Stimulated activated CD4-positive, alpha-beta T cell treated with anti-CD3 and anti-CD28 coated beads, Interleukin-2, amount 100 ng/mL, for 48 hours (primary cell): ENCODE measurements around the gene SLC35F3.
"Not testable (repeated sequence)": the region's sequence is repeated elsewhere in the genome, so short reads cannot be mapped to it uniquely, and the experiment has no call there.

ENCODE experiments used
- DNase-seq, 2 donors: peaks; one replicate each; pipeline ENCODE4 v3.0.0-alpha.2; 2020

The SLC35F3 gene

DNA sequence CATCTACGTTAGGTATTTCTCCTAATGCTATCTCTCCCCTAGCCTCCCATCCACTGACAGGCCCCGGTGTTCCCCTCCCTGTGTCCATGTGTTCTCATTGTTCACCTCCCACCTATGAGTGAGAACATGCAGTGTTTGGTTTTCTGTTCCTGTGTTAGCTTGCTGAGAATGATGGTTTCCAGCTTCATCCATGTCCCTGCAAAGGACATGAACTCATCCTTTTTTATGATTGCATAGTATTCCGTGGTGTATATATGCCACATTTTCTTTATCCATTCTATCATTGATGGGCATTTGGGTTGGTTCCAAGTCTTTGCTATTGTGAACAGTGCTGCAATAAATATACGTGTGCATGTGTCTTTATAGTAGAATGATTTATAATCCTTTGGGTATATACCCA lies 247.9 kb downstream of the SLC35F3 start:
- DNase-seq: not testable (repeated sequence)

- DNase-seq: no peak
These were observed 250.1 kb downstream of the SLC35F3 start for GRCh38 chr1:234154320-234155251.

DNA sequence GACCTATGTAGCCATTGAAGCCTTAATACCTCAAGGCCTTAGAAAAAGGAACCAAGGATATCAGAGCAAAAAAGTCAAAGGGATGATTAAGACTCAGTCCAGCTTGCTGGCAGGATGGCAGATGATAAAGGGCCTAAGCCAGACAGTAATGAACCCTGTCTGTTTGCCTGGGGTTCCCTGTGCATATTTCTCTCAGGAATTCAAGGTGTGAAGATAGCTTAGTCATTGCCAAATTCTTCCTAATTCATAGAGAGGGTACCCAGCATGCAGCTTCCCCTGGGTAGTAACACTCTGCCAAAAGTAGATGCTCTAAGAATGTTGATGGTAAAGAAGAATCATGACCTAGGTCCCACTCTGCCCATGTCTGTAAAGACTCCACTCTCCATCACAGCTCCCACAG lies 258.2 kb downstream of the SLC35F3 start:
- no peak for DNase-seq

GRCh38 chr1:234163267-234163919 lies 258.9 kb downstream of the SLC35F3 start:
- no peak for DNase-seq

- DNase-seq: no peak
These were observed 259.7 kb downstream of the SLC35F3 start for GRCh38 chr1:234164098-234164709.

DNA sequence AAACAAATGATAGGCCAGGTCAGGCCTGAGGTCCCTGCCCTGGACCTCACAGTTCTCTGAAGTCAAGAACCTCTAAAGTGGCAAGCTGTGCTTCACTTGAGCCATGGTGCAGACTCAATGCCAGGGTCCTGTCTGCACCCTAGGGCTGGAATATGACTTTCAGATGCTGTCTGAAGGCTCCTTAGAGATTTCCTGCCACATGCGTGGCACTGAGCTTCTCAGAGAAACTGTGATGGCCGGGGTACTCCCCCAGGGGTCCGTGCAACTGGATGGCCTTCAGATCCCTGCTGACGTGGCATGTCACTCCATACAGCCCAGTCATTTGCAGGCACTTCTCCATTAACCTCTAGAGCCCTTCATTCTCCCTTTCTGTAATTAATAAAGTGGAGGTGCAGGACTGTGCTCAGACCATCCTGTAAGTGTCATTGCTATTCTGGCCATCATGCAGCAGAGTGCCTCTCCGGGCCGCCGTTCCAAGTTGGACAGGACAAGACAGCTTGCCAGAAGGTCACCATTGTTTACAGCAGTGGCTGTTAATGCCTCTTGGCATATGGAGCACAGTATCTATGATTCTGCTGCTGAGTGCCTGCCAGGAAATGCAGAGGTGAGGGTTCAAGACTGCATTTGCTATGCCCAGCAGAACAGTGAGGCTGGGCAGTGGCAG lies 263.7 kb downstream of the SLC35F3 start:
- DNase-seq: no peak

DNA sequence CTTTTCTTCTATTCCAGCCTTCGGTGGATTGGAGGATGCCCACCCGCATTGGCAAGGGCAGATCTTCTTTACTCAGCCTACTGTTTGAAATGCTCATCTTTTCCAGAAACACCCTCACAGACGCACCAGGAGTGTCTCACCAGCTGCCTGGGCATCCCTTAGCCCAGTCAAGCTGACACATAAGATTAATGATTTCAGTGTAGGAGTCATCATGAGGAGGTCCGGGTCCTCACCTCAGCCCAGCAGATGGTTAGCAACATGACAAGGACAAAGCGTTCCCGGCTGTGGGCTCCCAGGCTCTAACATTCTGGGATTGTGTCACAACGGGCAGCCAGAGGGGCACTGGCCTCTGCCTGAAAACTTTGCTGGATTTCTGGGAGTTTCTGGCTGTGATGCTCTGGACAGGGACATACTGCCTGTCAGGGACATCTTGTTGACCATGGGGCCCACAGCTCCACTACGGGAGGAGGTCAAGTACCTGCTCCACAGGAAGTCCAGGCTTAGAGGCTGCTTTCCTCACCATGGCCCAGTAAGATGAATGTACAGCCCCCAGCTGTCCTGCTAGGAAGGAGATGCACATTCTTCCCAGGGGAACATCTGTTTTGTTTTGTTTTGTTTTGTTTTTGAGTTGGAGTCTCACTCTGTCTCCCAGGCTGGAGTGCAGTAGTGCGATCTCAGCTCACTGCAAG lies 264.8 kb downstream of the SLC35F3 start:
- no peak for DNase-seq

GRCh38 chr1:234170067-234170466 lies 265.6 kb downstream of the SLC35F3 start:
- no peak for DNase-seq

- DNase-seq: no peak
These were observed 266.1 kb downstream of the SLC35F3 start for GRCh38 chr1:234170622-234171021.

- DNase-seq: no peak
These were observed 269.5 kb downstream of the SLC35F3 start for GRCh38 chr1:234173968-234174367.

- DNase-seq: no peak
These were observed 270.9 kb downstream of the SLC35F3 start for GRCh38 chr1:234175363-234175762.

- no peak for DNase-seq
These were observed 271.5 kb downstream of the SLC35F3 start for GRCh38 chr1:234176000-234176399.

DNA sequence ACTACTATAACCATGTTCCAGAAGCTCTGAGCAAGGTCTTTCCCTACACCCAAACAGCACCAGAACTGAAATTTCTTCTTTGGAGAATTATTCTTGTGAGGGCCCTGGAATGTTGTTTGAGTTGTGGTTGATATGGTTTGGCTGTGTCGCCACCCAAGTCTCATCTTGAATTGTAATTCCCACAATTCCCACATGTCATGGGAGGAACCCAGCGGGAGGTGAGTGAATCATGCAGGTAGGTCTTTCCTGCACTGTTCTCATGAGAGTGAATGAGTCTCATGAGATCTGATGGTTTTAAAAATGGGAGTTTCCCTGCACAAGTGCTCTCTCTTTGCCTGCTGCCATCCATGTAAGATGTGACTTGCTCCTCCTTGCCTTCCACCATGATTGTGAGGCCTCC lies 272.4 kb downstream of the SLC35F3 start:
- not testable (repeated sequence) for DNase-seq

GRCh38 chr1:234185438-234185837 lies 281.0 kb downstream of the SLC35F3 start:
- no peak for DNase-seq

DNA sequence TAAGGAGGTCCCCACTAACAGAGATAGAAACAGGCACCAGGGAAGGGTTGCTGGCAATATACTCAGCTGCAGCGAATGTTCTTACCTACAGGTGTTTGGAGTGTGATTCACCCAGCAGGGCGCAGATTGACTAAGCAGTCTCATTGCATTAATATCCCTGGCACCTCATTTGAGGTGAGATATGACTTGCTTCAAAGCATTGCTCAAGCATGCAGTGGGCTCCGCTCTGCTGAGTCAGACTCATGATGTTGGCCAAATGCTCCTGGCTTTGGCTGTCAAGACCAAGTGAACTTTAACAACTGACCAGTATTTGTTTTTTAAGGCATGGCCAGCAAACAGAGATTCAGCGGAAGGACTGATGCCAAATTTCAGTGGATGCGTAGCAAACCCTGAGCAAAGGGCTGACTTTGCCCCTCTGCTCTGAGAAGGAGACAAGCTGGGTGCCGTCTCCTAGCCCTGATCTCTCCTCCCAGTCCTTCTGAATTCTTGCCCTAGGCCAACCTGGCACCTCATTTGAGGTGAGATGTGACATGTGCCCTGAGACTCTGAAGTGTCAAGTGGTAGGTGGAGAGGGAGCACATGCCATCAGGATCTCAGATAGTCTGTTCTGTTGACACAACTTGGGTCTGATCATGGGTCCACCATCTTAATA lies 281.7 kb downstream of the SLC35F3 start:
- DNase-seq: peak in 1 of 2 donors; percentile 8

DNA sequence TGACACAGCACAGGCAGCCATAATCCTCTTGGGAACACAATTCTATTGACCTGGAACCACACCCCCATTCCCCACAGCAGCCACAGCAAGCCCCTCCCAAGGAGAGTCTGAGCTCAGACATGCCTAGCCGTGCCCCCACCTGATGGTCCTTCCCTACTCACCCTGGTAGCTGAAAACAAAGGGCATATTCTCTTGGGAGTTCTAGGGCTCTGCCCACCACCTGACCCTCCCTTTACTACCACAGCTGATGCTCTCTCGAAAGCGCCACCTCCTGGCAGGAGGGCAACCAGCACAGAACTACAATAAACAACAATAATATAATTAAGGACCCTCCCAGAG lies 283.9 kb downstream of the SLC35F3 start:
- DNase-seq: no peak

- no peak for DNase-seq
These were observed 293.4 kb downstream of the SLC35F3 start for GRCh38 chr1:234197839-234198238.

GRCh38 chr1:234199476-234200127 lies 295.1 kb downstream of the SLC35F3 start:
- DNase-seq: no peak

- no peak for DNase-seq
These were observed 296.1 kb downstream of the SLC35F3 start for GRCh38 chr1:234200566-234200965.

DNA sequence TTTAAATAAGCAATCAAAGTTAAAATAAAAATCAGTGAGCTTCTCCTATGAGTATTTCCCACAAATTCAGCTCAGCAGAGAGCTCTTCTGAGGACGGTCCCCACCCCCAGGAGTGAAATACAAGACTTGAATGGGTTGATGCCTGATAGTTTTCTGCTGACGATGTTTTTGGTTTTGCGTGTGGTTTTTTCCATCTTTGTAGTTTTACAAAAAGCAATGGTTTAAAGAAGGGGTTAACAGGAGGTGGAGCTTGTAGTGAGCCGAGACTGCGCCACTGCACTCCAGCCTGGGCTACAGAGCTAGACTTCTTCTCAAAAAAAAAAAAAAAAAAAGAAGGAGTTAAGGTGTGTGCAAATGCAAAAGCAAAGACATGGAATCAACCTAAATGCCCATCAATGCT lies 297.1 kb downstream of the SLC35F3 start:
- no peak for DNase-seq

- DNase-seq: no peak
These were observed 301.5 kb downstream of the SLC35F3 start for GRCh38 chr1:234205966-234206365.
